ENCODE results near the gene MIEF2. TPM values are rescaled to one million over a fixed set of nuclear protein-coding genes. Genes with fewer than 3 reads are reported as not detected.
A peak's percentile ranks its signal among the peaks of the same experiment; 100 is the strongest.

MIEF2 gene
- total RNA-seq, 2 experiments from 2014 or later: 8.4 to 10.0 TPM

- no peak for ATAC-seq
- DNase-seq: no peak
- Mint-ChIP-seq H3K36me3 (peaks cover 29% of the 10 kb centered on the region), H3K27ac (no peak overlapping the region), H3K27me3 (no peaks in the 10 kb centered on the region), H3K4me1 (peaks cover 32% of the 10 kb centered on the region), H3K4me3 (no peak overlapping the region), H3K9me3 (ENCODE audit: low read depth) (no peaks in the 10 kb centered on the region)
- CTCF ChIA-PET: interaction anchor here (0.6 to 2.5 kb wide), 2 partner anchors 12 to 129 kb away, joined by 3 to 5 read pairs; no protein-coding TSS in a partner anchor
These were observed 5.4 kb upstream of the MIEF2 start for GRCh38 chr17:18254888-18255649.

GRCh38 chr17:18256351-18256750 lies 4.1 kb upstream of the MIEF2 start:
- Mint-ChIP-seq H3K27ac (peak overlapping the region; percentile 28), H3K4me3 (no peak overlapping the region), H3K4me1 (peaks cover 34% of the 10 kb centered on the region), H3K27me3 (no peaks in the 10 kb centered on the region), H3K9me3 (ENCODE audit: low read depth) (no peaks in the 10 kb centered on the region), H3K36me3 (peaks cover 28% of the 10 kb centered on the region)
- ATAC-seq (no peak), DNase-seq (no peak)
- CTCF ChIA-PET: interaction anchor here (2.0 to 2.5 kb wide), 2 partner anchors 8 to 10 kb away, joined by 5 read pairs; no protein-coding TSS in a partner anchor

- CTCF ChIA-PET: interaction anchor here (2.0 to 2.5 kb wide), 2 partner anchors 8 to 10 kb away, joined by 5 read pairs; no protein-coding TSS in a partner anchor
- peak overlapping the region; percentile 98 for H3K4me3 Mint-ChIP-seq
- peaks cover 24% of the 10 kb centered on the region for H3K36me3 Mint-ChIP-seq
- H3K4me1 Mint-ChIP-seq: peaks cover 38% of the 10 kb centered on the region
- H3K9me3 Mint-ChIP-seq (ENCODE audit: low read depth): no peaks in the 10 kb centered on the region
- DNase-seq: no peak
- H3K27me3 Mint-ChIP-seq: no peaks in the 10 kb centered on the region
- ATAC-seq: no peak
- H3K27ac Mint-ChIP-seq: peak overlapping the region; percentile 52
These were observed 3.7 kb upstream of the MIEF2 start for GRCh38 chr17:18256776-18257175.

- CTCF ChIA-PET: interaction anchor here (1.1 to 2.5 kb wide), 3 partner anchors 9 to 34 kb away, joined by 3 to 5 read pairs (median 5); no protein-coding TSS in a partner anchor
- Mint-ChIP-seq H3K27me3 (no peaks in the 10 kb centered on the region), H3K36me3 (peaks cover 22% of the 10 kb centered on the region), H3K4me1 (peaks cover 42% of the 10 kb centered on the region), H3K27ac (peak overlapping the region; percentile 88), H3K9me3 (ENCODE audit: low read depth) (no peaks in the 10 kb centered on the region), H3K4me3 (peak overlapping the region; percentile 98)
- DNase-seq (no peak), ATAC-seq (no peak)
These were observed 3.0 kb upstream of the MIEF2 start for GRCh38 chr17:18257268-18257981.

- peaks cover 17% of the 10 kb centered on the region for H3K36me3 Mint-ChIP-seq
- CTCF ChIA-PET: interaction anchor here (1.1 to 2.0 kb wide), 2 partner anchors 9 to 35 kb away, joined by 3 to 5 read pairs; no protein-coding TSS in a partner anchor
- DNase-seq (peak; percentile 71), ATAC-seq (peak; percentile 24)
- peak overlapping the region; percentile 98 for H3K4me3 Mint-ChIP-seq
- no peaks in the 10 kb centered on the region for H3K9me3 Mint-ChIP-seq (ENCODE audit: low read depth)
- H3K27ac Mint-ChIP-seq: peak overlapping the region; percentile 88
- peaks cover 42% of the 10 kb centered on the region for H3K4me1 Mint-ChIP-seq
- no peaks in the 10 kb centered on the region for H3K27me3 Mint-ChIP-seq
These were observed 2.5 kb upstream of the MIEF2 start for GRCh38 chr17:18257982-18258355.

GRCh38 chr17:18258356-18259038 lies 2.0 kb upstream of the MIEF2 start, which contains the start of gene FLII:
Gene FLII, minus strand, starts transcription at chr17:18258738. Its CDS starts 48 bp downstream, at chr17:18258690.
- peak within 1 kb of the TSS; percentile 90 for H3K27ac Mint-ChIP-seq
- peak within 1 kb of the TSS; percentile 98 for H3K4me3 Mint-ChIP-seq
- H3K9me3 Mint-ChIP-seq (ENCODE audit: low read depth): no peaks in the 10 kb centered on the region
- ATAC-seq: peak; percentile 45
- H3K36me3 Mint-ChIP-seq: peaks cover 16% of the 10 kb centered on the region
- CTCF ChIA-PET: interaction anchor here (0.8 to 3.1 kb wide), 3 partner anchors 10 to 35 kb away, joined by 3 to 9 read pairs (median 4); no protein-coding TSS in a partner anchor
- no peaks in the 10 kb centered on the region for H3K27me3 Mint-ChIP-seq
- DNase-seq: peak; percentile 67
- peaks cover 42% of the 10 kb centered on the region for H3K4me1 Mint-ChIP-seq

- H3K4me3 Mint-ChIP-seq: peak overlapping the region; percentile 74
- H3K9me3 Mint-ChIP-seq (ENCODE audit: low read depth): no peaks in the 10 kb centered on the region
- peak overlapping the region; percentile 83 for H3K27ac Mint-ChIP-seq
- H3K27me3 Mint-ChIP-seq: no peaks in the 10 kb centered on the region
- H3K36me3 Mint-ChIP-seq: peaks cover 13% of the 10 kb centered on the region
- H3K4me1 Mint-ChIP-seq: peaks cover 42% of the 10 kb centered on the region
- DNase-seq (no peak), ATAC-seq (no peak)
- CTCF ChIA-PET: interaction anchor here (3.1 kb wide), 1 partner anchor 11 kb away, joined by 9 read pairs; no protein-coding TSS in a partner anchor
These were observed 686 bp upstream of the MIEF2 start for GRCh38 chr17:18259621-18260331.

GRCh38 chr17:18261146-18261515 lies 669 bp downstream of the MIEF2 start:
- peak overlapping the region; percentile 74 for H3K4me3 Mint-ChIP-seq
- ATAC-seq: no peak
- peaks cover 36% of the 10 kb centered on the region for H3K4me1 Mint-ChIP-seq
- peaks cover 9% of the 10 kb centered on the region for H3K36me3 Mint-ChIP-seq
- peak; percentile 66 for DNase-seq
- CTCF ChIA-PET: interaction anchor here (3.1 kb wide), 1 partner anchor 13 kb away, joined by 9 read pairs; no protein-coding TSS in a partner anchor
- H3K27me3 Mint-ChIP-seq: no peaks in the 10 kb centered on the region
- H3K9me3 Mint-ChIP-seq (ENCODE audit: low read depth): no peaks in the 10 kb centered on the region
- H3K27ac Mint-ChIP-seq: peak overlapping the region; percentile 83

GRCh38 chr17:18261659-18262058 lies 1.2 kb downstream of the MIEF2 start:
- Mint-ChIP-seq H3K9me3 (ENCODE audit: low read depth) (no peaks in the 10 kb centered on the region), H3K27ac (peak overlapping the region; percentile 83), H3K36me3 (peaks cover 6% of the 10 kb centered on the region), H3K27me3 (no peaks in the 10 kb centered on the region), H3K4me3 (peak overlapping the region; percentile 74), H3K4me1 (peaks cover 35% of the 10 kb centered on the region)
- CTCF ChIA-PET: interaction anchor here (3.1 kb wide), 1 partner anchor 13 kb away, joined by 9 read pairs; no protein-coding TSS in a partner anchor
- ATAC-seq (no peak), DNase-seq (no peak)

GRCh38 chr17:18262111-18262510 lies 1.6 kb downstream of the MIEF2 start:
- Mint-ChIP-seq H3K4me1 (peaks cover 35% of the 10 kb centered on the region), H3K27me3 (no peaks in the 10 kb centered on the region), H3K4me3 (peak overlapping the region; percentile 74), H3K27ac (no peak overlapping the region), H3K9me3 (ENCODE audit: low read depth) (no peaks in the 10 kb centered on the region), H3K36me3 (peaks cover 6% of the 10 kb centered on the region)
- ATAC-seq (no peak), DNase-seq (no peak)
- CTCF ChIA-PET: interaction anchor here (1.5 kb wide), 1 partner anchor 15 kb away, joined by 4 read pairs; no protein-coding TSS in a partner anchor

- H3K4me3 Mint-ChIP-seq: no peak overlapping the region
- no peak for ATAC-seq
- H3K27ac Mint-ChIP-seq: no peak overlapping the region
- H3K36me3 Mint-ChIP-seq: peaks cover 6% of the 10 kb centered on the region
- CTCF ChIA-PET: interaction anchor here (1.5 kb wide), 1 partner anchor 15 kb away, joined by 4 read pairs; no protein-coding TSS in a partner anchor
- peaks cover 37% of the 10 kb centered on the region for H3K4me1 Mint-ChIP-seq
- no peaks in the 10 kb centered on the region for H3K27me3 Mint-ChIP-seq
- DNase-seq: no peak
- H3K9me3 Mint-ChIP-seq (ENCODE audit: low read depth): no peaks in the 10 kb centered on the region
These were observed 2.2 kb downstream of the MIEF2 start for GRCh38 chr17:18262641-18263040.

GRCh38 chr17:18263885-18264682 lies 3.6 kb downstream of the MIEF2 start:
- H3K4me1 Mint-ChIP-seq: peaks cover 41% of the 10 kb centered on the region
- ATAC-seq (no peak), DNase-seq (no peak)
- CTCF ChIA-PET: no interaction called here
- no peak overlapping the region for H3K4me3 Mint-ChIP-seq
- H3K36me3 Mint-ChIP-seq: peaks cover 3% of the 10 kb centered on the region
- no peak overlapping the region for H3K27ac Mint-ChIP-seq
- H3K9me3 Mint-ChIP-seq (ENCODE audit: low read depth): no peaks in the 10 kb centered on the region
- no peaks in the 10 kb centered on the region for H3K27me3 Mint-ChIP-seq
